ENCODE data around the gene TMPRSS13.

The TMPRSS13 gene

GRCh38 chr11:117892651-117893050 is 36.6 kb downstream of the TMPRSS13 start:
- DNase-seq (ENCODE audit: low read depth), result no peak

DNA sequence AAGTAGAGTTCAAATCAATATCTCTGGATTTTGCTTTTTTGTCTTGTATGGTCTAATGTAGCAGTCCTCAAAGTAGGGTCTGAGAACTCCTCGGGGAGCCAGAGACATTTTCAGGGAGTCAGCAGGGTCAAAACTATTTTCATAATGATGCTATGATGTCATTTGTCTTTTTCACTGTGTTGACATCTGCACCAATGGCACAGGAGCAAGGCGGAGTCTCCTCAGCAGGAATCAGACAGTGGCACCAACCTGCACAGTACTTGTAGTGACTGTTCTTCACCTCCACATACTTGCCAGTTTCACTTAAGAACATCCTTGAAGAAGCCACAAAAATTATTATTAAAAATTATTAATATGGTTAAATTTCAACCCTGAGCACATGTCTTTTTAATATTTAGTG is 37.8 kb downstream of the TMPRSS13 start:
- DNase-seq (ENCODE audit: low read depth), result no peak

DNA sequence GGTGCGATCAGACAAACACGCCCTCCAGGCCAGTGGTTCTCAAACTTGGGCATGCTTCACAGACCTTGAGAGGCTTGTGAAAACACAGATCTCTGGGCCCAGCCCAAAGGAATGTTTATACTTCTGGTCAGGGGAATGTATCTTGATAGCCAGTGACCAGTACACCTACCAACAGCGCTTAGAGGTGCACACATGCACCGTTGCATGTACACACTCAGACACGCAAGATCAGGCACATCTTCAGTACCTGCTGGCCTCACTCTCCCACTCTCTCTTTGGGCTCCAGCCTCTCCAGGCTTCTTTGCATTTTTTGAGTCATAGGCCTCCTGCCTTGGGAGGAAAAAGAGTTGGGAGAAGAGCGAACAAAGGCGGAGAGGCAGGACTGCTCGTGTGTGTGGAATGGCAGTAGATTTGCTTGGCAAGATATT is 41.0 kb downstream of the TMPRSS13 start:
- no peak for DNase-seq (ENCODE audit: low read depth)

GRCh38 chr11:117887431-117888138 is 41.6 kb downstream of the TMPRSS13 start:
- DNase-seq (ENCODE audit: low read depth), result no peak

GRCh38 chr11:117885777-117886176 is 43.4 kb downstream of the TMPRSS13 start:
- DNase-seq (ENCODE audit: low read depth), result no peak

DNA sequence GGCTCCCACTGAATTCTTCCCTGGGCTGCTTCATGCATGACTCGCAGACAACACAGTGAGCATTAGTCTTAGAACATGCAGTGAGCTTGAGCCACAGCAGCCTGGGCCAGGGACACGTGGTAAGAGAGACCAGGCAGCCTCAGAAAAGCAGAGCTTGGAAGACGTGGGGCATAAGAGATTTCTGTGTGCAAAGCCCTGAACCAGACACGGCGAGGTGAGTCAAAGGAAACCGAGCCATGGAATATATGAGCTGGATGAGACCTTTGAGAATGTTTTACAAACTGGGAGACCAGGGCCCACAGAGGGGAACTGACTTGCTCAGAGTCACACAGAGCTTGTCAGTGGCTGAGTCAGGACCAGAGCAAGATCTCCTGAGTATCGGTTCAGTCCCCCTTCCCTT is 44.2 kb downstream of the TMPRSS13 start:
- no peak for DNase-seq (ENCODE audit: low read depth)

- DNase-seq (ENCODE audit: low read depth), result no peak
Measured at GRCh38 chr11:117883063-117883462, 46.1 kb downstream of the TMPRSS13 start.

DNA sequence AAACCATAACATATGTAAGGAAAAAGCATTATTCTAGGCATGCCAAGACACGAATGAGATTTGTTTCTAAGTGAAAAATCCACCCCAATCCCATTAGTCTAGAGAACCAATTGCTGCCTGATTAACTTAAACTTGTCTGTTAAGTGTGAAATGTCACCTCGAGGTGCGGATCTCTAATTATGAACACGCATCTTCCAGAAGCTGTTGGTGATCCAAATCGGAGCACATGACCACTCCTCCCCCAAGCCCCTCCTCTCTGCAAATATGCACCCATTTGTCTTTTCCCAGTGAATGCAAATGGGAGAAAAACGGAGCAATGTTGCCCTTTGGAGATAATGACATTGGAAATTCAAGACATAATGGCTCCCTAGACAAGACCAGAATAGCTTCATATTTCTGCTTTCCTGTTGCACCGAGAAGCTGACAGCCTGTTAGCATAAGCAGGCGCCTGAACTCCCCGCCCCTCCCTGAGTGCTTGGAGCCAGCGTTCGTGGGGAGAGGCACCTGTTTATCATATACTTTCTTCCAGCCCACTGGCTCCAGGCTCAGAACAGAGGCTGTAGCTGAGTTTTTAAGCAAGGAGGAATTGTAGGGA is 46.8 kb downstream of the TMPRSS13 start:
- no peak for DNase-seq (ENCODE audit: low read depth)

DNA sequence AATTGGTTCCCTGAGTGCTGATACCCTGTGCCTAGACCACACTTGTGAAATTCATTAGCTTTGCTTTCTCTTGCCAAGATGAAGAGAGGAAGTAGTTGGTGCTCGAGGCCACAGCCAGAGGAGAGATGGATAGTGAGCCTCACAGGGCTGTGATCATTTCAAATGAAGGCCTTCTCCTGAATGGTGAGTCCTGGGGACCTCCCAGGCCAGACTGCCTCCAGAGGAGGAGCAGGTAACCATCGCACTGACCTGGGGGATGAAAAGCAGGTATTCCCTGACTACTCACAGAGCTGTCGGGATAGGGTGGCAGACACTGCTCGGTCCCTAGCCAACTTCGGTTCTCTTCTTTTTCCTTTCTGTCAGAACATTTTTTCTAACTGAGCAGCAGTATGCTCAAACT is 48.0 kb downstream of the TMPRSS13 start:
- DNase-seq (ENCODE audit: low read depth), result no peak

- DNase-seq (ENCODE audit: low read depth), result no peak
Measured at GRCh38 chr11:117879516-117880480, 49.4 kb downstream of the TMPRSS13 start.

- no peak for DNase-seq (ENCODE audit: low read depth)
Measured at GRCh38 chr11:117878939-117879475, 50.2 kb downstream of the TMPRSS13 start.

DNA sequence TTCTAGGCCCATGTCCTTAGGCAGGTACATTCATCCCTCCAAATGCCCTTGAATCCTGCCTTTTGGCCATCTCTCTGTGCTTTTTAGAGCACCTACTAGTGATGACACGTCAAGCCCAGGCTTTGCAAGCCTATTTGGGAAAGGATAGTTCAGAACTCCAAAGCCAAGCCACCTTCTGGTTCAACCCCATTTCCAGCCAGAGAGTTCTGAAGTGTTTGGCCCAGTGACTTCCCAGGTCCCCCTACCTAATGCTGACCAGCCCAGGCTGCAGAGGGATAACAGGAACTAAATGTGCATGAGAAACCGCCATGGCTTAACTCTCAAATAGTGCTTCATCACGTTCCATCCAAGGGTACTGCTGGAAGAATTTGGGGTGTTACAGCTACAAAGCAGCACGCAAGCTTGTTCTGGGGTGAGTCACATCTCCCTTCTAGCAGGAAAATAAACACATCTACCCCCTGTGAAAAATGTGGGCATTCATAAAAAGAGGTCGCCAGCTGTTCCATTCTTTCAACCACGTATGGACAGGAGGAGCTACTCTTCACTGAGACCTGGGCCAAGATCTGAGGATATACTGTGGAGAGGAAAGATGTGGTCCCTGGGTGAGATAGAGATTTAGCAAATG is 50.8 kb downstream of the TMPRSS13 start:
- no peak for DNase-seq (ENCODE audit: low read depth)

- DNase-seq (ENCODE audit: low read depth), result no peak
Measured at GRCh38 chr11:117877120-117877784, 52.0 kb downstream of the TMPRSS13 start.

GRCh38 chr11:117876341-117877119 is 52.7 kb downstream of the TMPRSS13 start, which contains the start of gene FXYD6:
Gene FXYD6, minus strand, starts transcription at chr11:117876658. Its CDS starts 33,882 bp downstream, at chr11:117842776.
- no peak for DNase-seq (ENCODE audit: low read depth)

GRCh38 chr11:117876059-117876340 is 53.2 kb downstream of the TMPRSS13 start:
- DNase-seq (ENCODE audit: low read depth), result no peak

GRCh38 chr11:117875382-117876058 is 53.7 kb downstream of the TMPRSS13 start:
- no peak for DNase-seq (ENCODE audit: low read depth)

- DNase-seq (ENCODE audit: low read depth), result no peak
Measured at GRCh38 chr11:117874910-117875381, 54.3 kb downstream of the TMPRSS13 start.

GRCh38 chr11:117874253-117874909 is 54.8 kb downstream of the TMPRSS13 start:
- DNase-seq (ENCODE audit: low read depth), result no peak

DNA sequence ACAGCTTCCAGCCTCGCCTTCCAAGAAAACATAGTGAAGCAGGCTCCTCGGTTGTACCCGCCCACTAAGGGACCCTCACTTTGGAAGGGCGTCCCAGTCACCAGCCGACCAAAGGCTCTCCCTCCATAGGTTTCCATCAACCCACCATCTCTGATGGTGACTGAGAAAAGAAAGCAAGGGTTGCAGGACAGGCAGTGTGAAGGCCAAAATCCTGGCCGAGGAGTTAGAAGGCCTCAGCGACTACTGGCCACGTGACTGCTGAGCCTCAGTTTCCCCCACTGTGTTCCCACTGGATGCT is 55.4 kb downstream of the TMPRSS13 start:
- no peak for DNase-seq (ENCODE audit: low read depth)

All from stimulated activated CD8-positive, alpha-beta memory T cell treated with anti-CD3 and anti-CD28 coated beads, Interleukin-12 subunit alpha, Interleukin-12 subunit beta, amount 100 ng/mL, for 4 hours (primary cell).